Activated CD4-positive, alpha-beta memory T cell treated with anti-CD3 and anti-CD28 coated beads for 36 hours (primary cell): ENCODE measurements around the gene FHIT. TPM values are rescaled to one million over a fixed set of nuclear protein-coding genes. Genes with fewer than 3 reads are reported as not detected.
"Not testable (repeated sequence)": the region's sequence is repeated elsewhere in the genome, so short reads cannot be mapped to it uniquely, and the experiment has no call there.

Experiments
- CTCF ChIA-PET: fragments of 350-600 bp; sonication (Branson Sonifier 250); formaldehyde crosslinking; loops from one replicate; lab custom pipeline; 2021; ENCODE audit warnings: antibody characterized with exemption, inconsistent platforms; lab: Charles Lee
- POLR2A ChIA-PET: fragments of 350-600 bp; sonication (Branson Sonifier 250); formaldehyde crosslinking; loops from one replicate; lab custom pipeline; 2021; ENCODE audit warnings: antibody characterized with exemption; lab: Charles Lee
- DNase-seq: peaks from one replicate; pipeline ENCODE4 v3.0.0-alpha.2; 2020
- H3K27ac Mint-ChIP-seq: one replicate; pipeline ENCODE4 v1.8.0; 2021; ENCODE audit warnings: mixed read lengths
- H3K27me3 Mint-ChIP-seq: one replicate; pipeline ENCODE4 v1.8.0; 2021; ENCODE audit warnings: mixed read lengths
- H3K36me3 Mint-ChIP-seq: one replicate; pipeline ENCODE4 v1.8.0; 2021; ENCODE audit warnings: mixed read lengths
- H3K4me1 Mint-ChIP-seq: one replicate; pipeline ENCODE4 v1.8.0; 2021; ENCODE audit warnings: low read depth, mixed read lengths
- H3K4me3 Mint-ChIP-seq: one replicate; pipeline ENCODE4 v1.8.0; 2021; ENCODE audit warnings: mild to moderate bottlenecking, mixed read lengths
- H3K9me3 Mint-ChIP-seq: one replicate; pipeline ENCODE4 v1.8.0; 2021; ENCODE audit warnings: mixed read lengths
- intact Hi-C: fragments of 100-400 bp; cut with micrococcal nuclease; formaldehyde crosslinking; loops from one replicate; pipeline ENCODE4 v1.15.1; 2023
- total RNA-seq, 2 experiments: library from RNA; stranded (reverse); gene quantifications; one replicate each; pipeline ENCODE4 v1.2.3, GENCODE V29; 2021

The FHIT gene
- total RNA-seq, 2 experiments from 2014 or later = 7.2 to 8.7 TPM

GRCh38 chr3:59809710-59810444, 1441.4 kb downstream of the FHIT start:
- DNase-seq = no peak
- intact Hi-C loops = loop anchor here (2.0 kb wide), 1 partner anchor 235 kb away; no protein-coding TSS in a partner anchor
- Mint-ChIP-seq H3K36me3 (no peaks in the 10 kb centered on the region), H3K27ac (no peak overlapping the region), H3K9me3 (no peaks in the 10 kb centered on the region), H3K4me1 (no peaks in the 10 kb centered on the region), H3K27me3 (no peaks in the 10 kb centered on the region), H3K4me3 (no peak overlapping the region)
- POLR2A ChIA-PET = no interaction called here
- CTCF ChIA-PET = interaction anchor here (0.6 to 4.8 kb wide), 9 partner anchors 15 to 598 kb away, joined by 3 to 48 read pairs (median 4); no protein-coding TSS in a partner anchor

GRCh38 chr3:59809016-59809415, 1442.2 kb downstream of the FHIT start:
- CTCF ChIA-PET = interaction anchor here (0.9 to 4.8 kb wide), 6 partner anchors 15 to 597 kb away, joined by 3 to 48 read pairs (median 10); no protein-coding TSS in a partner anchor
- no peaks in the 10 kb centered on the region for H3K4me1 Mint-ChIP-seq
- intact Hi-C loops = loop anchor here (2.0 kb wide), 1 partner anchor 234 kb away; no protein-coding TSS in a partner anchor
- H3K4me3 Mint-ChIP-seq = no peak overlapping the region
- H3K27ac Mint-ChIP-seq = no peak overlapping the region
- no peaks in the 10 kb centered on the region for H3K9me3 Mint-ChIP-seq
- no peaks in the 10 kb centered on the region for H3K36me3 Mint-ChIP-seq
- no peaks in the 10 kb centered on the region for H3K27me3 Mint-ChIP-seq
- POLR2A ChIA-PET = no interaction called here
- DNase-seq = no peak

- POLR2A ChIA-PET = no interaction called here
- Mint-ChIP-seq H3K36me3 (no peaks in the 10 kb centered on the region), H3K4me1 (no peaks in the 10 kb centered on the region), H3K27ac (no peak overlapping the region), H3K9me3 (no peaks in the 10 kb centered on the region), H3K4me3 (no peak overlapping the region), H3K27me3 (no peaks in the 10 kb centered on the region)
- intact Hi-C loops = loop anchor here (2.0 kb wide), 1 partner anchor 234 kb away; no protein-coding TSS in a partner anchor
- CTCF ChIA-PET = interaction anchor here (0.9 to 4.8 kb wide), 3 partner anchors 232 to 597 kb away, joined by 4 to 48 read pairs (median 15); no protein-coding TSS in a partner anchor
- DNase-seq = no peak
Measured at GRCh38 chr3:59808446-59808845, 1442.8 kb downstream of the FHIT start.

GRCh38 chr3:59803268-59803667, 1448.0 kb downstream of the FHIT start:
- no peaks in the 10 kb centered on the region for H3K27me3 Mint-ChIP-seq
- POLR2A ChIA-PET = no interaction called here
- intact Hi-C loops = loop anchor here (2.0 kb wide), 1 partner anchor 590 kb away; no protein-coding TSS in a partner anchor
- CTCF ChIA-PET = no interaction called here
- H3K4me3 Mint-ChIP-seq = no peak overlapping the region
- no peaks in the 10 kb centered on the region for H3K36me3 Mint-ChIP-seq
- no peaks in the 10 kb centered on the region for H3K4me1 Mint-ChIP-seq
- DNase-seq = no peak
- H3K27ac Mint-ChIP-seq = no peak overlapping the region
- no peaks in the 10 kb centered on the region for H3K9me3 Mint-ChIP-seq

GRCh38 chr3:59802453-59802852, 1448.8 kb downstream of the FHIT start:
- intact Hi-C loops = loop anchor here (2.0 kb wide), 1 partner anchor 590 kb away; no protein-coding TSS in a partner anchor
- H3K4me1 Mint-ChIP-seq, H3K27me3 Mint-ChIP-seq, H3K27ac Mint-ChIP-seq, H3K9me3 Mint-ChIP-seq, H3K36me3 Mint-ChIP-seq, CTCF ChIA-PET, POLR2A ChIA-PET, DNase-seq, H3K4me3 Mint-ChIP-seq: not testable (repeated sequence)

- Mint-ChIP-seq H3K4me1 (no peaks in the 10 kb centered on the region), H3K27me3 (no peaks in the 10 kb centered on the region), H3K27ac (no peak overlapping the region), H3K36me3 (no peaks in the 10 kb centered on the region), H3K4me3 (no peak overlapping the region), H3K9me3 (no peaks in the 10 kb centered on the region)
- ChIA-PET CTCF (no interaction called here), POLR2A (no interaction called here)
- intact Hi-C loops = loop anchor here (2.0 kb wide), 1 partner anchor 589 kb away; no protein-coding TSS in a partner anchor
- no peak for DNase-seq
Measured at GRCh38 chr3:59802045-59802444, 1449.2 kb downstream of the FHIT start.

GRCh38 chr3:59800481-59800880, 1450.8 kb downstream of the FHIT start:
- Mint-ChIP-seq H3K4me3 (no peak overlapping the region), H3K9me3 (no peaks in the 10 kb centered on the region), H3K36me3 (no peaks in the 10 kb centered on the region), H3K4me1 (no peaks in the 10 kb centered on the region), H3K27me3 (no peaks in the 10 kb centered on the region), H3K27ac (no peak overlapping the region)
- no peak for DNase-seq
- POLR2A ChIA-PET = no interaction called here
- intact Hi-C loops = no loop called here
- CTCF ChIA-PET = no interaction called here

GRCh38 chr3:59798372-59799086, 1452.7 kb downstream of the FHIT start:
- no peaks in the 10 kb centered on the region for H3K4me1 Mint-ChIP-seq

GRCh38 chr3:59797533-59797932, 1453.7 kb downstream of the FHIT start:
- POLR2A ChIA-PET = no interaction called here
- intact Hi-C loops = no loop called here
- CTCF ChIA-PET = no interaction called here
- Mint-ChIP-seq H3K36me3 (no peaks in the 10 kb centered on the region), H3K9me3 (no peaks in the 10 kb centered on the region), H3K4me1 (peaks cover 3% of the 10 kb centered on the region), H3K27ac (no peak overlapping the region), H3K4me3 (no peak overlapping the region), H3K27me3 (no peaks in the 10 kb centered on the region)
- no peak for DNase-seq

More at GRCh38 chr3:59798372-59799086, 1452.7 kb downstream of the FHIT start:
- POLR2A ChIA-PET = no interaction called here
- Mint-ChIP-seq H3K9me3 (no peaks in the 10 kb centered on the region), H3K4me3 (no peak overlapping the region), H3K27ac (no peak overlapping the region), H3K27me3 (no peaks in the 10 kb centered on the region), H3K36me3 (no peaks in the 10 kb centered on the region)
- CTCF ChIA-PET = no interaction called here
- intact Hi-C loops = no loop called here
- no peak for DNase-seq

- Mint-ChIP-seq H3K9me3 (no peaks in the 10 kb centered on the region), H3K4me1 (peaks cover 6% of the 10 kb centered on the region), H3K36me3 (no peaks in the 10 kb centered on the region), H3K27me3 (no peaks in the 10 kb centered on the region), H3K27ac (no peak overlapping the region), H3K4me3 (no peak overlapping the region)
- DNase-seq = no peak
- intact Hi-C loops = no loop called here
- ChIA-PET CTCF (no interaction called here), POLR2A (no interaction called here)
Measured at GRCh38 chr3:59796456-59796855, 1454.8 kb downstream of the FHIT start.

GRCh38 chr3:59795756-59796155, 1455.5 kb downstream of the FHIT start:
- Mint-ChIP-seq H3K27ac (no peak overlapping the region), H3K4me3 (no peak overlapping the region), H3K36me3 (no peaks in the 10 kb centered on the region), H3K4me1 (peaks cover 6% of the 10 kb centered on the region), H3K27me3 (no peaks in the 10 kb centered on the region), H3K9me3 (no peaks in the 10 kb centered on the region)
- POLR2A ChIA-PET = no interaction called here
- intact Hi-C loops = no loop called here
- CTCF ChIA-PET = no interaction called here
- DNase-seq = no peak

GRCh38 chr3:59793976-59794375, 1457.3 kb downstream of the FHIT start:
- H3K36me3 Mint-ChIP-seq = no peaks in the 10 kb centered on the region
- DNase-seq = no peak
- CTCF ChIA-PET = interaction anchor here (1.0 to 1.4 kb wide), 2 partner anchors 16 to 64 kb away, joined by 3 to 4 read pairs; no protein-coding TSS in a partner anchor
- no peak overlapping the region for H3K4me3 Mint-ChIP-seq
- POLR2A ChIA-PET = no interaction called here
- no peaks in the 10 kb centered on the region for H3K27me3 Mint-ChIP-seq
- intact Hi-C loops = no loop called here
- H3K27ac Mint-ChIP-seq = no peak overlapping the region
- H3K4me1 Mint-ChIP-seq = peaks cover 14% of the 10 kb centered on the region
- H3K9me3 Mint-ChIP-seq = no peaks in the 10 kb centered on the region
